Endothelial cell of umbilical vein (primary cell): ENCODE results near the gene C5orf15. TPM values are rescaled to one million over a fixed set of nuclear protein-coding genes. Genes with fewer than 3 reads are reported as not detected.

Experiments
- BruUV-seq: library from RNA; stranded (reverse); fragments of 400-500 nt; replicated peaks from 2 replicates; lab custom pipeline; 2021; lab: Mats Ljungman, UMichigan
- CTCF ChIA-PET: fragments of 300-600, 350-600 bp; sonication (Branson Sonifier 250); formaldehyde crosslinking; loops from one replicate; lab custom pipeline; 2021; ENCODE audit warnings: antibody characterized with exemption, inconsistent platforms; lab: Charles Lee
- POLR2A ChIA-PET: fragments of 300-600, 350-600 bp; sonication (Branson Sonifier 250); formaldehyde crosslinking; loops from one replicate; lab custom pipeline; 2021; ENCODE audit warnings: antibody characterized with exemption, inconsistent platforms; lab: Charles Lee
- DNase-seq: peaks from one replicate; pipeline ENCODE4 v3.0.0-alpha.2; 2011; ENCODE audit warnings: low read depth, low spot score
- FAIRE-seq: peaks from 2 replicates; lab custom pipeline; 2011; peaks lifted over from hg19 to GRCh38; lab: Jason Lieb, UNC
- H2AFZ ChIP-seq: 2 replicates; pipeline ENCODE4 v1.6.0; 2012; ENCODE audit warnings: low read depth, low read length, control low read depth, inconsistent platforms
- H3K27ac ChIP-seq: 2 replicates; pipeline ENCODE4 v1.5.1; 2011; ENCODE audit warnings: low read depth, mild to moderate bottlenecking, control low read depth, low read length, moderate library complexity; ENCODE audit not compliant: insufficient read depth
- H3K27me3 ChIP-seq, 2 experiments: 2 replicates each; pipeline versions ENCODE4 v1.6.0 to v1.6.1; 2011; ENCODE audit warnings: low read length in 2 of 2, mixed read lengths in 1 of 2; ENCODE audit not compliant: control insufficient read depth in 2 of 2, insufficient read depth in 2 of 2
- H3K36me3 ChIP-seq, 2 experiments: 2 replicates in 1 of 2; 3 replicates in 1 of 2; pipeline ENCODE4 v1.5.1; 2011; ENCODE audit warnings: low read length in 2 of 2, mild to moderate bottlenecking in 1 of 2, moderate library complexity in 1 of 2; ENCODE audit not compliant: control insufficient read depth in 2 of 2, insufficient read depth in 2 of 2; ENCODE audit errors: extremely low read depth in 1 of 2
- H3K4me1 ChIP-seq: 3 replicates; pipeline ENCODE4 v1.5.1; 2011; ENCODE audit warnings: mild to moderate bottlenecking, low read length; ENCODE audit not compliant: control insufficient read depth, insufficient read depth; ENCODE audit errors: extremely low read depth
- H3K4me2 ChIP-seq: 2 replicates; pipeline ENCODE4 v1.6.1; 2011; ENCODE audit warnings: low read length, control low read depth, mixed read lengths; ENCODE audit not compliant: insufficient read depth
- H3K4me3 ChIP-seq, 3 experiments: fragments of 200-600 bp in 1 of 3; sonication (generic), shearing (Covaris generic) in 1 of 3; replicated peaks in 1 of 3; 2 replicates each; pipeline ENCODE4 v1.5.1; 2011 to 2016; ENCODE audit warnings: control low read depth in 3 of 3, low read length in 3 of 3, mild to moderate bottlenecking in 2 of 3, inconsistent platforms in 1 of 3, low read depth in 1 of 3, moderate library complexity in 1 of 3; ENCODE audit not compliant: insufficient read depth in 1 of 3
- H3K79me2 ChIP-seq: 2 replicates; pipeline ENCODE4 v1.6.0; 2012; ENCODE audit warnings: low read length, inconsistent platforms; ENCODE audit not compliant: control insufficient read depth, insufficient read depth
- H3K9ac ChIP-seq: replicated peaks from 2 replicates; pipeline ENCODE3; 2011; ENCODE audit warnings: low read length, control low read depth; ENCODE audit not compliant: insufficient read depth; ENCODE audit errors: extremely low read depth
- H3K9me1 ChIP-seq: replicated peaks from 3 replicates; pipeline ENCODE4 v1.6.0; 2011; ENCODE audit warnings: mild to moderate bottlenecking, low read length; ENCODE audit not compliant: control insufficient read depth, insufficient read depth; ENCODE audit errors: extremely low read depth
- H3K9me3 ChIP-seq: replicated peaks from 2 replicates; pipeline ENCODE4 v1.5.1; 2012; ENCODE audit warnings: low read length, inconsistent platforms; ENCODE audit not compliant: control insufficient read depth, insufficient read depth
- H4K20me1 ChIP-seq: replicated peaks from 2 replicates; pipeline ENCODE3; 2011; ENCODE audit warnings: mild to moderate bottlenecking, low read length; ENCODE audit not compliant: control insufficient read depth, insufficient read depth; ENCODE audit errors: extremely low read depth
- CTCF ChIP-seq, 2 donors: IDR thresholded peaks; 1 replicate in 1 of 2; 2 replicates in 1 of 2; pipeline ENCODE4 v1.5.1; 2011; ENCODE audit warnings: low read length in 2 of 2, mild to moderate bottlenecking in 2 of 2, moderate library complexity in 2 of 2, control low read depth in 1 of 2, inconsistent platforms in 1 of 2, low read depth in 1 of 2; ENCODE audit not compliant: insufficient read depth in 1 of 2; ENCODE audit errors: extremely low read depth in 1 of 2
- EZH2 ChIP-seq: IDR thresholded peaks from 2 replicates; pipeline ENCODE4 v1.6.1; 2012; ENCODE audit warnings: borderline replicate concordance, low read depth, mild to moderate bottlenecking, moderate library complexity, low read length, inconsistent platforms; ENCODE audit not compliant: severe bottlenecking
- FOS ChIP-seq: IDR thresholded peaks from 2 replicates; pipeline ENCODE4 v1.6.1; 2011; ENCODE audit warnings: mild to moderate bottlenecking, low read length, moderate library complexity, borderline replicate concordance; ENCODE audit not compliant: insufficient read depth
- GATA2 ChIP-seq: IDR thresholded peaks from 2 replicates; pipeline ENCODE4 v1.7.0; 2011; ENCODE audit warnings: low read depth, mild to moderate bottlenecking, moderate library complexity, mixed read lengths, low read length; ENCODE audit not compliant: insufficient read length, insufficient read depth
- JUN ChIP-seq: IDR thresholded peaks from 2 replicates; pipeline ENCODE4 v1.6.1; 2011; ENCODE audit warnings: borderline replicate concordance, low read depth; ENCODE audit not compliant: insufficient read length, insufficient read depth
- MAX ChIP-seq: IDR thresholded peaks from 2 replicates; pipeline ENCODE4 v1.6.1; 2011; ENCODE audit not compliant: insufficient read depth, insufficient read length
- MYC ChIP-seq: IDR thresholded peaks from one replicate; pipeline ENCODE4 v1.6.1; 2011; ENCODE audit warnings: mild to moderate bottlenecking, low read depth, low read length
- POLR2A ChIP-seq: IDR thresholded peaks from 2 replicates; pipeline ENCODE4 v1.6.1; 2012; ENCODE audit warnings: low read depth, mild to moderate bottlenecking, control low read depth, low read length
- POLR2AphosphoS5 ChIP-seq: IDR thresholded peaks from 2 replicates; pipeline ENCODE4 v1.6.1; 2012; ENCODE audit warnings: low read depth, mild to moderate bottlenecking, control low read depth, low read length, moderate library complexity; ENCODE audit not compliant: insufficient read depth
- dilution Hi-C: fragments of 300-500 bp; cut with MboI; formaldehyde crosslinking; loops from one replicate; pipeline ENCODE4 v1.15.0; 2019; ENCODE audit warnings: low sequenced_read_pairs; ENCODE audit not compliant: extremely low pct_ligation_motif_present
- intact Hi-C: fragments of 100-400 bp; cut with micrococcal nuclease; formaldehyde crosslinking; loops from one replicate; pipeline ENCODE4 v1.10.0; 2022
- polyA plus RNA-seq, 4 experiments: library from polyadenylated mRNA; depleted of rRNA in 3 of 4; stranded (reverse) in 3 of 4; unstranded in 1 of 4; fragments of >200 nt; gene quantifications; 2 replicates each; pipeline versions ENCODE4 v1.2.1 to v1.2.3, GENCODE V29; 2011 to 2012; ENCODE audit warnings: missing spikeins in 1 of 4
- total RNA-seq: library from RNA; stranded (reverse); gene quantifications from 2 replicates; pipeline ENCODE4 v1.2.3, GENCODE V29; 2021

The C5orf15 gene
- total and polyA plus RNA-seq, 2 donors (not counting 3 experiments of a cell fraction or from before 2014, with no cell fraction given), result 25.3 to 45.4 TPM

DNA sequence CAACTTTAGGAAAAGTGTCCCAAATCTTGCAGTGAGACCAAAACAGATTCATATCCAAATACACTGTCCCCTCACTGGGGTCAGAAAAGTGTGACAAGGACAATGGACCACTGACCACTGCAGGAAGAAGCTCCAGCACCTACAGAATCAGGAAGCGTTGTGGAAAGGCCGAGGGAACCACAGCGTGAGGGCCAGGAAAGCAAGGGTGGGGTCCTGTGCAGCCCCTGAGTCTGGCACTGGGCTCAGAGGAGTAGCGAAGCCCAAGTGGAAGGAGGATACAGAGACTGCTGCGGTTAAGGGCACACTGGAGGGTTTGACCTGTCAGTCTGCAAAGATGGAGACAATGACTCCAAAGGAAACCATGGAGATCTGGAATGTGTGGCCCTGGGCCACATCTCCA is 36.9 kb downstream of the C5orf15 start:
- Histone ChIP-seq H3K27ac (no peak overlapping the region), H3K9me3 (no peaks in the 10 kb centered on the region), H4K20me1 (no peaks in the 10 kb centered on the region), H2AFZ (no peak overlapping the region), H3K4me3 (no peak overlapping the region), H3K79me2 (no peaks in the 10 kb centered on the region), H3K27me3 (no peaks in the 10 kb centered on the region), H3K4me1 (no peaks in the 10 kb centered on the region), H3K9me1 (no peaks in the 10 kb centered on the region), H3K36me3 (no peaks in the 10 kb centered on the region), H3K4me2 (no peak overlapping the region), H3K9ac (no peak overlapping the region)
- TF ChIP-seq MAX (no peak), GATA2 (no peak), FOS (no peak), CTCF (IDR thresholded peaks at IDR 0.05; ENCODE audit: extremely low read depth in 1 of 2, insufficient read depth in 1 of 2, low read depth in 1 of 2, low read length in 2 of 2) (no peak)
- BruUV-seq, result no TSS peak
- intact Hi-C loops, result no loop called here
- DNase-seq (no peak), FAIRE-seq (no peak)
- dilution Hi-C loops, result no loop called here
- POLR2A ChIA-PET, result no interaction called here
- CTCF ChIA-PET, result no interaction called here

DNA sequence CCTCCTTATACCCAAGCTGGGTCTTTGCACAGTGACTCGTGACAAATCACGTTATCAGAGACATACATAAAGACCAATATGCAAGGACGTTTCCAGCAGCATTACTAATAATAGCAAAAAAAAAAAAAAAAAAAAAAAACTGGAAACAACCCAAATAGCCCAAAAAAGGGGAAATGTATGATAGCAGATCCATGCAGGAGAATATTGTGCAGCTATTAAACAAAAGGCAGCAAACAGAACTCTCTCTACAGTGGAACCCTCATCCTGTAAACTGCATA is 37.7 kb downstream of the C5orf15 start:
- POLR2A ChIA-PET, result no interaction called here
- CTCF ChIA-PET, result interaction anchor here (0.8 kb wide), 1 partner anchor 61 kb away, joined by 3 read pairs; no protein-coding TSS in a partner anchor
- Histone ChIP-seq H3K4me1 (no peaks in the 10 kb centered on the region), H2AFZ (no peak overlapping the region), H3K9me1 (no peaks in the 10 kb centered on the region), H3K27me3 (no peaks in the 10 kb centered on the region), H3K36me3 (no peaks in the 10 kb centered on the region), H3K79me2 (no peaks in the 10 kb centered on the region), H3K4me3 (no peak overlapping the region), H3K9me3 (no peaks in the 10 kb centered on the region), H3K27ac (no peak overlapping the region), H3K9ac (no peak overlapping the region), H4K20me1 (no peaks in the 10 kb centered on the region), H3K4me2 (no peak overlapping the region)
- no peak for DNase-seq
- intact Hi-C loops (no loop called here), dilution Hi-C loops (no loop called here)
- TF ChIP-seq CTCF (IDR thresholded peaks at IDR 0.05; ENCODE audit: extremely low read depth in 1 of 2, insufficient read depth in 1 of 2, low read depth in 1 of 2, low read length in 2 of 2) (no peak), POLR2A (no peak), EZH2 (no peak), MAX (no peak), JUN (no peak), FOS (no peak), GATA2 (no peak), POLR2AphosphoS5 (no peak), MYC (no peak)
- FAIRE-seq, result no peak
- BruUV-seq, result no TSS peak
